ENCODE data around the gene CEP70. TPM values are rescaled to one million over a fixed set of nuclear protein-coding genes. Genes with fewer than 3 reads are reported as not detected.

CEP70 gene
- total RNA-seq, 4 donors from 2014 or later, result 11.2 to 57.8 (median 23.0) TPM

- Histone ChIP-seq H3K27ac (no peak overlapping the region), H3K9me3 (no peaks in the 10 kb centered on the region), H3K4me3 (no peak overlapping the region), H3K36me3 (no peaks in the 10 kb centered on the region), H3K27me3 (no peaks in the 10 kb centered on the region), H3K4me1 (no peaks in the 10 kb centered on the region)
- DNase-seq, result no peak
- no peak for TF ChIP-seq CTCF (IDR thresholded peaks at IDR 0.05)
- no peak for TF ChIP-seq POLR2A (IDR thresholded peaks at IDR 0.05)
These were observed 126.1 kb downstream of the CEP70 start for GRCh38 chr3:138467931-138468330.

GRCh38 chr3:138465925-138466324 is 128.1 kb downstream of the CEP70 start:
- Histone ChIP-seq H3K27ac (no peak overlapping the region), H3K4me1 (no peaks in the 10 kb centered on the region), H3K4me3 (no peak overlapping the region), H3K36me3 (no peaks in the 10 kb centered on the region), H3K9me3 (no peaks in the 10 kb centered on the region), H3K27me3 (no peaks in the 10 kb centered on the region)
- TF ChIP-seq POLR2A (IDR thresholded peaks at IDR 0.05), result no peak
- no peak for TF ChIP-seq CTCF (IDR thresholded peaks at IDR 0.05)
- DNase-seq, result no peak

- H3K4me1 ChIP-seq, result no peaks in the 10 kb centered on the region
- no peak overlapping the region for H3K4me3 ChIP-seq
- no peak for DNase-seq
- no peak overlapping the region for H3K27ac ChIP-seq
- no peaks in the 10 kb centered on the region for H3K9me3 ChIP-seq
- H3K27me3 ChIP-seq, result no peaks in the 10 kb centered on the region
- no peak for TF ChIP-seq CTCF (IDR thresholded peaks at IDR 0.05)
- no peak for TF ChIP-seq POLR2A (IDR thresholded peaks at IDR 0.05)
- H3K36me3 ChIP-seq, result no peaks in the 10 kb centered on the region
These were observed 128.6 kb downstream of the CEP70 start for GRCh38 chr3:138465451-138465850.

- Histone ChIP-seq H3K36me3 (no peaks in the 10 kb centered on the region), H3K27ac (no peak overlapping the region), H3K4me1 (no peaks in the 10 kb centered on the region), H3K9me3 (no peaks in the 10 kb centered on the region), H3K27me3 (no peaks in the 10 kb centered on the region), H3K4me3 (no peak overlapping the region)
- TF ChIP-seq POLR2A (IDR thresholded peaks at IDR 0.05), result no peak
- TF ChIP-seq CTCF (IDR thresholded peaks at IDR 0.05), result no peak
- no peak for DNase-seq
These were observed 129.6 kb downstream of the CEP70 start for GRCh38 chr3:138464491-138464860.

GRCh38 chr3:138463724-138464490 is 130.2 kb downstream of the CEP70 start:
- TF ChIP-seq CTCF (IDR thresholded peaks at IDR 0.05), result no peak
- TF ChIP-seq POLR2A (IDR thresholded peaks at IDR 0.05), result no peak
- no peak for DNase-seq
- H3K9me3 ChIP-seq, result no peaks in the 10 kb centered on the region
- no peaks in the 10 kb centered on the region for H3K36me3 ChIP-seq
- no peak overlapping the region for H3K4me3 ChIP-seq
- H3K27me3 ChIP-seq, result no peaks in the 10 kb centered on the region
- H3K27ac ChIP-seq, result no peak overlapping the region
- no peaks in the 10 kb centered on the region for H3K4me1 ChIP-seq
